GM21360 (cell line): ENCODE measurements around the gene PHLDA3.

Experiments used
- ATAC-seq: cut with Tn5 transposase; IDR thresholded peaks from one replicate; pipeline ENCODE4 v1.9.1; 2021; ENCODE audit warnings: mild to moderate bottlenecking, moderate library complexity; ENCODE audit not compliant: unreplicated experiment

The PHLDA3 gene

GRCh38 chr1:201468844-201469644, at the start of gene PHLDA3:
PHLDA3 (minus strand) TSS chr1:201469188; CDS start chr1:201468786, 402 bp downstream.
- peak; percentile 64 for ATAC-seq

- ATAC-seq = no peak
These were observed 49.1 kb upstream of the PHLDA3 start for GRCh38 chr1:201518071-201518470.

- no peak for ATAC-seq
These were observed 48.6 kb upstream of the PHLDA3 start for GRCh38 chr1:201517631-201518030.

GRCh38 chr1:201516511-201517127, 47.6 kb upstream of the PHLDA3 start:
- no peak for ATAC-seq

- no peak for ATAC-seq
These were observed 46.9 kb upstream of the PHLDA3 start for GRCh38 chr1:201515895-201516294.

- ATAC-seq = no peak
These were observed 46.2 kb upstream of the PHLDA3 start for GRCh38 chr1:201515062-201515750.

- no peak for ATAC-seq
These were observed 45.5 kb upstream of the PHLDA3 start for GRCh38 chr1:201514466-201514865.

- no peak for ATAC-seq
These were observed 44.7 kb upstream of the PHLDA3 start for GRCh38 chr1:201513498-201514243.

GRCh38 chr1:201511941-201512539, 43.1 kb upstream of the PHLDA3 start:
- no peak for ATAC-seq

- no peak for ATAC-seq
These were observed 42.5 kb upstream of the PHLDA3 start for GRCh38 chr1:201511396-201511940.

- no peak for ATAC-seq
These were observed 41.7 kb upstream of the PHLDA3 start for GRCh38 chr1:201510734-201511133.

- no peak for ATAC-seq
These were observed 40.8 kb upstream of the PHLDA3 start for GRCh38 chr1:201509601-201510374.

- no peak for ATAC-seq
These were observed 39.8 kb upstream of the PHLDA3 start for GRCh38 chr1:201508809-201509208.

GRCh38 chr1:201507360-201507675, 38.3 kb upstream of the PHLDA3 start:
- ATAC-seq = no peak

GRCh38 chr1:201506557-201507359, 37.8 kb upstream of the PHLDA3 start, which contains the start of gene CSRP1:
CSRP1 (minus strand) TSS chr1:201507123; CDS start chr1:201496303, 10,820 bp downstream.
- peak; percentile 77 for ATAC-seq

GRCh38 chr1:201506092-201506491, 37.1 kb upstream of the PHLDA3 start:
- ATAC-seq = no peak

GRCh38 chr1:201505503-201505890, 36.5 kb upstream of the PHLDA3 start:
- no peak for ATAC-seq

GRCh38 chr1:201504799-201505502, 36.0 kb upstream of the PHLDA3 start:
- no peak for ATAC-seq
